Measurements from ENCODE around the gene PAX6. TPM values are rescaled to one million over a fixed set of nuclear protein-coding genes. Genes with fewer than 3 reads are reported as not detected.

The PAX6 gene
- total and polyA plus RNA-seq, 9 of the 15 experiments (the other 6 are each of a cell fraction or from before 2014, with no cell fraction given), result 1.5 to 10.9 (median 5.3) TPM

- in situ Hi-C loops (cut with MboI), result no loop called here
- Histone ChIP-seq H3K4me1 (replicated peaks in 1 of 2; ENCODE audit: control insufficient read depth in 2 of 2, insufficient read depth in 2 of 2, low read length in 2 of 2) (peaks cover 0 to 3% of the 10 kb centered on the region in 2 experiments; a peak in 4 of 5 replicates), H3K27me3 (ENCODE audit: control insufficient read depth in 2 of 2, insufficient read depth in 2 of 2, low read length in 2 of 2) (peaks cover 6 to 41% of the 10 kb centered on the region in 2 experiments; a peak in 4 of 5 replicates), H4K20me1 (replicated peaks; ENCODE audit: control insufficient read depth, insufficient read depth, low read length) (no peaks in the 10 kb centered on the region), H3K9me3 (replicated peaks; ENCODE audit: control insufficient read depth, insufficient read depth, low read depth, low read length) (no peaks in the 10 kb centered on the region), H3K9ac (ENCODE audit: insufficient read depth in 1 of 2, low read depth in 2 of 2, low read length in 2 of 2) (no peak overlapping the region), H3K9me1 (ENCODE audit: control insufficient read depth, insufficient read depth, low read length) (no peaks in the 10 kb centered on the region), H3K4me2 (ENCODE audit: insufficient read depth, low read length) (no peak overlapping the region), H3K27ac (ENCODE audit: extremely low read depth, low read depth, low read length) (no peak overlapping the region), H2AFZ (ENCODE audit: low read depth, low read length) (no peak overlapping the region), H3K79me2 (ENCODE audit: control insufficient read depth, insufficient read depth, low read length) (no peaks in the 10 kb centered on the region), H3K4me3 (no peak overlapping the region), H3K36me3 (ENCODE audit: control insufficient read depth, insufficient read depth, low read length) (no peaks in the 10 kb centered on the region)
- CTCF ChIA-PET (ENCODE audit: low intra/inter-chr PET ratio), result no interaction called here
- DNase-seq (ENCODE audit: extremely low read depth in 1 of 4, low spot score in 3 of 4) (no peak), ATAC-seq (no peak), FAIRE-seq (no peak)
- no TSS peak for BruUV-seq (replicated peaks)
- POLR2A ChIA-PET, result interaction anchor here (0.9 kb wide), 1 partner anchor 73 kb away, joined by 3 read pairs; no protein-coding TSS in a partner anchor
- TF ChIP-seq HCFC1 (IDR thresholded peaks at IDR 0.05; ENCODE audit: low read depth, low read length) (no peak), RB1 (IDR thresholded peaks at IDR 0.05; ENCODE audit: low read depth) (no peak), ZNF655 (CRISPR knock-in tag; IDR thresholded peaks at IDR 0.05) (no peak), RBFOX2 (IDR thresholded peaks at IDR 0.05; ENCODE audit: low read depth, low read length) (no peak), ZNF184 (CRISPR knock-in tag; IDR thresholded peaks at IDR 0.05) (no peak), HIVEP1 (CRISPR knock-in tag; IDR thresholded peaks at IDR 0.05) (no peak), STAT6 (CRISPR knock-in tag; IDR thresholded peaks at IDR 0.05) (no peak), EP300 (IDR thresholded peaks at IDR 0.05; ENCODE audit: low read length) (no peak), ARHGAP35 (IDR thresholded peaks at IDR 0.05; ENCODE audit: partially characterized antibody) (no peak), NFE2 (IDR thresholded peaks at IDR 0.05; ENCODE audit: low read depth) (no peak), HEY1 (CRISPR knock-in tag; IDR thresholded peaks at IDR 0.05; ENCODE audit: borderline replicate concordance) (no peak), PRPF4 (IDR thresholded peaks at IDR 0.05; ENCODE audit: insufficient read depth, low read depth, low read length, poor library complexity, severe bottlenecking) (no peak), ZNF311 (CRISPR knock-in tag; IDR thresholded peaks at IDR 0.05) (no peak), RHOXF2B (CRISPR knock-in tag; conservative IDR thresholded peaks at IDR 0.05) (no peak)
- intact Hi-C loops (cut with micrococcal nuclease), result no loop called here
- WGBS (ENCODE audit: insufficient coverage, low coverage, missing lambda C conversion rate), result 36% methylated on average over 9 of the region's 9 CpGs
Observed at GRCh38 chr11:31801298-31801702, 9.8 kb downstream of the PAX6 start.

Measured in K562 (cell line).